Activated CD4-positive, alpha-beta T cell treated with anti-CD3 and anti-CD28 coated beads, Interleukin-2, amount 50 U/mL, for 16 hours (primary cell): Measurements from ENCODE around the gene PREPL.

Experiments
- DNase-seq: peaks from one replicate; pipeline ENCODE4 v3.0.0-alpha.2; 2020

PREPL gene

GRCh38 chr2:44291281-44292248, 69.7 kb downstream of the PREPL start:
- DNase-seq: no peak

GRCh38 chr2:44290261-44290660, 71.0 kb downstream of the PREPL start:
- no peak for DNase-seq

GRCh38 chr2:44286884-44287638, 74.2 kb downstream of the PREPL start:
- no peak for DNase-seq

GRCh38 chr2:44286119-44286883, 75.0 kb downstream of the PREPL start:
- DNase-seq: no peak

GRCh38 chr2:44285174-44285573, 76.1 kb downstream of the PREPL start:
- DNase-seq: no peak

- no peak for DNase-seq
Observed at GRCh38 chr2:44283116-44283666, 78.1 kb downstream of the PREPL start.

- no peak for DNase-seq
Observed at GRCh38 chr2:44280869-44281268, 80.4 kb downstream of the PREPL start.

- DNase-seq: no peak
Observed at GRCh38 chr2:44277541-44277940, 83.8 kb downstream of the PREPL start.

GRCh38 chr2:44275927-44276303, 85.4 kb downstream of the PREPL start:
- no peak for DNase-seq

- no peak for DNase-seq
Observed at GRCh38 chr2:44273596-44273995, 87.7 kb downstream of the PREPL start.

- DNase-seq: no peak
Observed at GRCh38 chr2:44273076-44273475, 88.2 kb downstream of the PREPL start.

GRCh38 chr2:44271296-44271695, 90.0 kb downstream of the PREPL start:
- DNase-seq: no peak

- no peak for DNase-seq
Observed at GRCh38 chr2:44269831-44270230, 91.5 kb downstream of the PREPL start.

GRCh38 chr2:44267796-44268648, 93.3 kb downstream of the PREPL start:
- no peak for DNase-seq
